ENCODE measurements around the gene SYNPR. TPM values are rescaled to one million over a fixed set of nuclear protein-coding genes. Genes with fewer than 3 reads are reported as not detected.

Gene SYNPR
- total and polyA plus RNA-seq, 11 donors: 0.11 to 1.0 (median 0.41) TPM; not detected in 7

DNA sequence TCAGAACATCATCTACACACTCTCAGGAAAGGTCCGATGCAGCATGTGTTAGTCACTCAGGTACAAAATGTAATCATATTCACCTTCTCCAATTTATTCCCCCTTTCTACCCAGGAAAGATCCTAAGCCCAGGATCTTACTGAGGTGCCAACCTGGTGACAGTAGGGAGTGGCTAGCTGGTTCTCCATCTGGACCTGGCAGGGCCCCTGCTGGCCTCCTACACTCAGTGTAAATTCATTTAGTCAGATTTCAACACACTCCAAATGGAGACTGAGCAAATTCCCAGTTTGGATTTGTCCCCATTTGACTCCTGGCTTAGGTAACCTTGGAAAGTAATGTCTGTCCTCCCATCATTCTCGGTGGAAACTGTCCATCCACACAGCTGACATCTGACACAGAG is 47.3 kb downstream of the SYNPR start:
- Histone ChIP-seq H3K27ac (no peak overlapping the region), H3K4me1 (peaks cover 0 to 11% (median 2%) of the 10 kb centered on the region in 12 donors), H3K36me3 (no peaks in the 10 kb centered on the region), H3K27me3 (no peaks in the 10 kb centered on the region), H3K9me3 (no peaks in the 10 kb centered on the region), H3K4me3 (no peak overlapping the region)
- intact Hi-C loops (cut with DNase I): no loop called here
- TF ChIP-seq, protein P1, sequence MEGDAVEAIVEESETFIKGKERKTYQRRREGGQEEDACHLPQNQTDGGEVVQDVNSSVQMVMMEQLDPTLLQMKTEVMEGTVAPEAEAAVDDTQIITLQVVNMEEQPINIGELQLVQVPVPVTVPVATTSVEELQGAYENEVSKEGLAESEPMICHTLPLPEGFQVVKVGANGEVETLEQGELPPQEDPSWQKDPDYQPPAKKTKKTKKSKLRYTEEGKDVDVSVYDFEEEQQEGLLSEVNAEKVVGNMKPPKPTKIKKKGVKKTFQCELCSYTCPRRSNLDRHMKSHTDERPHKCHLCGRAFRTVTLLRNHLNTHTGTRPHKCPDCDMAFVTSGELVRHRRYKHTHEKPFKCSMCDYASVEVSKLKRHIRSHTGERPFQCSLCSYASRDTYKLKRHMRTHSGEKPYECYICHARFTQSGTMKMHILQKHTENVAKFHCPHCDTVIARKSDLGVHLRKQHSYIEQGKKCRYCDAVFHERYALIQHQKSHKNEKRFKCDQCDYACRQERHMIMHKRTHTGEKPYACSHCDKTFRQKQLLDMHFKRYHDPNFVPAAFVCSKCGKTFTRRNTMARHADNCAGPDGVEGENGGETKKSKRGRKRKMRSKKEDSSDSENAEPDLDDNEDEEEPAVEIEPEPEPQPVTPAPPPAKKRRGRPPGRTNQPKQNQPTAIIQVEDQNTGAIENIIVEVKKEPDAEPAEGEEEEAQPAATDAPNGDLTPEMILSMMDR (IDR thresholded peaks at IDR 0.05): no peak
- no peak for TF ChIP-seq POLR2A (IDR thresholded peaks at IDR 0.05)
- 60 to 68% (median 64%) methylated on average over 2 of the region's 2 CpGs for WGBS, 4 donors
- DNase-seq: no peak
- ATAC-seq: no peak

DNA sequence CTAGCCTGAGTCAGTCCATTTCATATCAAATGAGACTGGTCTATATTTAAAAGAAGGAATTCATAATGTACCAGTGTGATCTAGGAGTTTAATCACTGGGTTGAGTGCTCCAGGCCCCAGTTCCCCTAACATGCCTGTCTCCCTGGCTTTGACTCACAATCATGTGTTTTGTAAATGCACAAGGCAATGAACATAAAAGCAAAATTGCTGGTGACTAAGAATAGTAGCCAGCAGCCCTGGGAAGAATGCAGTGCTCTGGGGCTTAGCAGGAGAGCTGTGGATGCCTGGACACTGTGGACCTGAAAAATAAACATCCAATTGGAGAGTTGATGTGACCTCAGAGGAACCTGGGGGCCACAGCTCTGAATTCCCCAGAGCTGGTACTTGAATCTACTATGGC is 50.3 kb downstream of the SYNPR start:
- intact Hi-C loops (cut with DNase I): no loop called here
- Histone ChIP-seq H3K27ac (peak overlapping the region in 9 of 12 donors; percentile 24 to 77 (median 64)), H3K4me3 (no peak overlapping the region), H3K27me3 (no peaks in the 10 kb centered on the region), H3K9me3 (no peaks in the 10 kb centered on the region), H3K4me1 (peaks cover 0 to 11% (median 2%) of the 10 kb centered on the region in 12 donors), H3K36me3 (no peaks in the 10 kb centered on the region)
- peak; percentile 75 to 95 (median 86) for ATAC-seq
- TF ChIP-seq, protein P1 (IDR thresholded peaks at IDR 0.05): no peak
- TF ChIP-seq POLR2A (IDR thresholded peaks at IDR 0.05): no peak
- peak in 2 of 5 donors; percentile 20 for DNase-seq

DNA sequence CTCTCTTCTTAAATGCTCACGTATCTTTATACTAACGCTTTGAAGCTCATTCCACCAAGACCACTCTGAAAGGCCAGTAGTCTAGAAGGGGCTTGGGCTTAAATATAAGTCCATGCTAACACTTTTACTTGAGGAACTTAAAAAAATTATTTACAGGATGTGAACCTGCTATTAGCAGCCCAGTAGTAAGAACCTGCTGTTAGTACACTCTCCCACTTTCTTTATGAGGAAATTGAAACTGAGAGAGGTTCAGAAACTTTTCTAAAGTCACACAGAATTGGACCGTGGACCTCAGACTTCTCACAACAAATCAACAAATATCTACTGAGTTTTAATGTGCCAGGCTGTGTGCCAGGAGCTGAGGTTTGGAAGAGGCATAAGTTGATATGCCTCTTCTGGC is 53.4 kb downstream of the SYNPR start:
- ATAC-seq (no peak), DNase-seq (no peak)
- H3K36me3 ChIP-seq: no peaks in the 10 kb centered on the region
- H3K27me3 ChIP-seq: no peaks in the 10 kb centered on the region
- no peak overlapping the region for H3K4me3 ChIP-seq
- intact Hi-C loops (cut with DNase I): loop anchor here in 6 of 10 donors (5.0 to 10.0 kb wide), 2 partner anchors 707 to 709 kb away; no protein-coding TSS in a partner anchor
- H3K9me3 ChIP-seq: no peaks in the 10 kb centered on the region
- TF ChIP-seq, protein P1 (IDR thresholded peaks at IDR 0.05): no peak
- no peak for TF ChIP-seq POLR2A (IDR thresholded peaks at IDR 0.05)
- H3K4me1 ChIP-seq: peaks cover 0 to 11% (median 2%) of the 10 kb centered on the region in 12 donors
- 83 to 91% (median 87%) methylated on average over 3 of the region's 3 CpGs for whole genome bisulfite sequencing, 4 donors
- no peak overlapping the region for H3K27ac ChIP-seq

DNA sequence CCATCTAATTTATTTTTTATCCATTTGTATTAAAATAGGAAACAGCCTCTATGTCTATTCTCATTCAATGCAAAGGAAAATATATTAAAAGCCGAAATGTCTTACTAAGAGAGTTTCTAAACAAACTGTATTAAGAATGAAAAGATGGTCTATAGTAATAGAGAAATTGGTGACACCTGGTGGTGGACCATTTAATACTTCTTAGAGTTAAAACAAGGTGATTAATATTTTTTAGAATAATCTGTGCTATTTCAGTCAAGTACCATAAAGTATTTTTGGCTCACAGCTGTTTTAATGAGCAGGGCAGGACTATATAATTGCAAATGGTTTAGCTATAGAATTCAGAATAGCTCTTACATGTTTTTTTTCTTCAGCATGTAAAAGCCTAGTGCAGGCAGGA is 55.7 kb downstream of the SYNPR start:
- Histone ChIP-seq H3K27ac (no peak overlapping the region), H3K27me3 (no peaks in the 10 kb centered on the region), H3K4me1 (peaks cover 0 to 6% (median 0%) of the 10 kb centered on the region in 12 donors), H3K4me3 (no peak overlapping the region), H3K36me3 (no peaks in the 10 kb centered on the region), H3K9me3 (no peaks in the 10 kb centered on the region)
- TF ChIP-seq, protein P1 (IDR thresholded peaks at IDR 0.05): peak in 6 of 12 donors; percentile 11 to 43 (median 28)
- no peak for TF ChIP-seq POLR2A (IDR thresholded peaks at IDR 0.05)
- no peak for ATAC-seq
- intact Hi-C loops (cut with DNase I): loop anchor here in 6 of 10 donors (5.0 to 10.0 kb wide), 2 partner anchors 709 to 712 kb away; no protein-coding TSS in a partner anchor
- no peak for DNase-seq
- WGBS, 4 donors: 50 to 76% (median 65%) methylated on average over 1 of the region's 1 CpG

Measured in heart left ventricle (tissue), 16 donors.